Stimulated activated CD4-positive, alpha-beta T cell treated with anti-CD3 and anti-CD28 coated beads, Interleukin-1b, Interleukin-23, amount 100 ng/mL, for 1 hour (primary cell): ENCODE results near the gene PPP2R2C.

Experiments used
- DNase-seq, 2 donors: peaks; one replicate each; pipeline ENCODE4 v3.0.0-alpha.2; 2020; ENCODE audit warnings: low read depth in 2 of 2

Gene PPP2R2C

GRCh38 chr4:6347511-6348045 lies 124.8 kb downstream of the PPP2R2C start:
- no peak for DNase-seq

GRCh38 chr4:6346373-6347110 lies 125.9 kb downstream of the PPP2R2C start:
- DNase-seq = no peak

GRCh38 chr4:6345866-6346265 lies 126.5 kb downstream of the PPP2R2C start:
- no peak for DNase-seq

- no peak for DNase-seq
Measured at GRCh38 chr4:6345096-6345830, 127.2 kb downstream of the PPP2R2C start.

GRCh38 chr4:6343939-6344408 lies 128.4 kb downstream of the PPP2R2C start:
- no peak for DNase-seq

- no peak for DNase-seq
Measured at GRCh38 chr4:6342530-6343293, 129.7 kb downstream of the PPP2R2C start.

- no peak for DNase-seq
Measured at GRCh38 chr4:6341696-6342095, 130.7 kb downstream of the PPP2R2C start.

- DNase-seq = no peak
Measured at GRCh38 chr4:6340446-6341015, 131.9 kb downstream of the PPP2R2C start.

GRCh38 chr4:6339818-6340445 lies 132.5 kb downstream of the PPP2R2C start:
- DNase-seq = no peak

GRCh38 chr4:6338951-6339817 lies 133.2 kb downstream of the PPP2R2C start:
- DNase-seq = no peak

GRCh38 chr4:6338175-6338950 lies 134.1 kb downstream of the PPP2R2C start:
- DNase-seq = no peak

GRCh38 chr4:6337331-6337935 lies 135.0 kb downstream of the PPP2R2C start:
- no peak for DNase-seq

- DNase-seq = no peak
Measured at GRCh38 chr4:6336166-6336565, 136.2 kb downstream of the PPP2R2C start.

- DNase-seq = no peak
Measured at GRCh38 chr4:6335040-6335590, 137.3 kb downstream of the PPP2R2C start.

- DNase-seq = no peak
Measured at GRCh38 chr4:6334203-6334887, 138.1 kb downstream of the PPP2R2C start.

GRCh38 chr4:6333301-6334202 lies 138.9 kb downstream of the PPP2R2C start:
- DNase-seq = no peak

- no peak for DNase-seq
Measured at GRCh38 chr4:6332669-6333050, 139.8 kb downstream of the PPP2R2C start.
